ENCODE results near the gene GAN. TPM values are rescaled to one million over a fixed set of nuclear protein-coding genes. Genes with fewer than 3 reads are reported as not detected.
A peak's percentile ranks its signal among the peaks of the same experiment; 100 is the strongest.

Gene GAN
- total RNA-seq, 1 donor from 2014 or later = 20.9 TPM

- Histone ChIP-seq H3K36me3 (ENCODE audit: insufficient read depth, low read length) (no peaks in the 10 kb centered on the region), H2AFZ (ENCODE audit: low read depth, low read length) (no peak overlapping the region), H4K20me1 (ENCODE audit: insufficient read depth, low read length) (peaks cover 55% of the 10 kb centered on the region), H3K9ac (ENCODE audit: low read length) (no peak overlapping the region), H3K4me1 (ENCODE audit: insufficient read depth, low read length) (peaks cover 20% of the 10 kb centered on the region), H3K27ac (ENCODE audit: low read depth, low read length) (no peak overlapping the region), H3K4me3 (ENCODE audit: insufficient read depth, low read depth, low read length) (no peak overlapping the region), H3K9me3 (ENCODE audit: insufficient read depth, low read depth, low read length) (no peaks in the 10 kb centered on the region), H3K27me3 (ENCODE audit: insufficient read depth, low read length) (no peaks in the 10 kb centered on the region), H3K79me2 (ENCODE audit: insufficient read depth, low read length) (peaks cover 87% of the 10 kb centered on the region), H3K4me2 (ENCODE audit: low read length) (no peak overlapping the region)
- H3K4me1 Mint-ChIP-seq (ENCODE audit: low read depth, unreplicated experiment) = peaks cover 39% of the 10 kb centered on the region
- no peaks in the 10 kb centered on the region for H3K27me3 Mint-ChIP-seq (ENCODE audit: low read depth, unreplicated experiment)
- no peak for DNase-seq (ENCODE audit: low read depth)
- H3K9me3 Mint-ChIP-seq (ENCODE audit: unreplicated experiment) = no peaks in the 10 kb centered on the region
- peaks cover 7% of the 10 kb centered on the region for H3K36me3 Mint-ChIP-seq (ENCODE audit: low read depth, unreplicated experiment)
- H3K27ac Mint-ChIP-seq (ENCODE audit: unreplicated experiment) = peak overlapping the region; percentile 88
- H3K4me3 Mint-ChIP-seq (ENCODE audit: unreplicated experiment) = no peak overlapping the region
- TF ChIP-seq, protein P1, sequence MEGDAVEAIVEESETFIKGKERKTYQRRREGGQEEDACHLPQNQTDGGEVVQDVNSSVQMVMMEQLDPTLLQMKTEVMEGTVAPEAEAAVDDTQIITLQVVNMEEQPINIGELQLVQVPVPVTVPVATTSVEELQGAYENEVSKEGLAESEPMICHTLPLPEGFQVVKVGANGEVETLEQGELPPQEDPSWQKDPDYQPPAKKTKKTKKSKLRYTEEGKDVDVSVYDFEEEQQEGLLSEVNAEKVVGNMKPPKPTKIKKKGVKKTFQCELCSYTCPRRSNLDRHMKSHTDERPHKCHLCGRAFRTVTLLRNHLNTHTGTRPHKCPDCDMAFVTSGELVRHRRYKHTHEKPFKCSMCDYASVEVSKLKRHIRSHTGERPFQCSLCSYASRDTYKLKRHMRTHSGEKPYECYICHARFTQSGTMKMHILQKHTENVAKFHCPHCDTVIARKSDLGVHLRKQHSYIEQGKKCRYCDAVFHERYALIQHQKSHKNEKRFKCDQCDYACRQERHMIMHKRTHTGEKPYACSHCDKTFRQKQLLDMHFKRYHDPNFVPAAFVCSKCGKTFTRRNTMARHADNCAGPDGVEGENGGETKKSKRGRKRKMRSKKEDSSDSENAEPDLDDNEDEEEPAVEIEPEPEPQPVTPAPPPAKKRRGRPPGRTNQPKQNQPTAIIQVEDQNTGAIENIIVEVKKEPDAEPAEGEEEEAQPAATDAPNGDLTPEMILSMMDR (IDR thresholded peaks at IDR 0.05; ENCODE audit: insufficient read depth, low read depth, low read length) = no peak
- TF ChIP-seq EZH2 (IDR thresholded peaks at IDR 0.05; ENCODE audit: insufficient read depth, low read length) = no peak
- FAIRE-seq = no peak
Observed at GRCh38 chr16:81321536-81321935, 6.8 kb downstream of the GAN start.

DNA sequence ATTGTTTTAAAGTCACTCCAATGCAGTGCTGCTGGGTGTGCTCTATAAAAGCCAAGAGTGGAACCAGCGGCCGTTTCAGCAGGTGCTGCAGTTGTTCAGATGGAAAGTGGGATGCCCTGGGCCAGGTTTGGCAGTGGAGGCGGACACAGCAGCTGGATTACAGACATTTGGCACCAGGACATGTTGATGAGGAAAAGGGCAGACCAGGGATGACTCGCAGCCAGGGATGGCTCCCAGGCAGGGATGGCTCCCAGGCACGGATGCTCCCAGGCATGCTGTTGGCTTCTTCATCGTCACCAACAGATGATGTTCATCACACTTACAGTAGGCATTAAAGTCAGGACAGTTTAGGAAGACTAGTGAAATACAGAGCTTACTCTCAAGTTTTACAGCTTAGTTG, 10.0 kb downstream of the GAN start:
- Histone ChIP-seq H3K27me3 (ENCODE audit: insufficient read depth, low read length) (no peaks in the 10 kb centered on the region), H3K79me2 (ENCODE audit: insufficient read depth, low read length) (peaks cover 72% of the 10 kb centered on the region), H4K20me1 (ENCODE audit: insufficient read depth, low read length) (peaks cover 64% of the 10 kb centered on the region), H3K4me3 (ENCODE audit: insufficient read depth, low read depth, low read length) (no peak overlapping the region), H3K9ac (ENCODE audit: low read length) (no peak overlapping the region), H3K4me2 (ENCODE audit: low read length) (no peak overlapping the region), H3K27ac (ENCODE audit: low read depth, low read length) (no peak overlapping the region), H2AFZ (ENCODE audit: low read depth, low read length) (no peak overlapping the region), H3K9me3 (ENCODE audit: insufficient read depth, low read depth, low read length) (no peaks in the 10 kb centered on the region), H3K4me1 (ENCODE audit: insufficient read depth, low read length) (peaks cover 6% of the 10 kb centered on the region), H3K36me3 (ENCODE audit: insufficient read depth, low read length) (no peaks in the 10 kb centered on the region)
- no peaks in the 10 kb centered on the region for H3K27me3 Mint-ChIP-seq (ENCODE audit: low read depth, unreplicated experiment)
- H3K4me3 Mint-ChIP-seq (ENCODE audit: unreplicated experiment) = no peak overlapping the region
- H3K9me3 Mint-ChIP-seq (ENCODE audit: unreplicated experiment) = no peaks in the 10 kb centered on the region
- no peak overlapping the region for H3K27ac Mint-ChIP-seq (ENCODE audit: unreplicated experiment)
- FAIRE-seq (no peak), DNase-seq (ENCODE audit: low read depth) (no peak)
- peaks cover 28% of the 10 kb centered on the region for H3K4me1 Mint-ChIP-seq (ENCODE audit: low read depth, unreplicated experiment)
- TF ChIP-seq, protein P1 (IDR thresholded peaks at IDR 0.05; ENCODE audit: insufficient read depth, low read depth, low read length) = no peak
- no peak for TF ChIP-seq EZH2 (IDR thresholded peaks at IDR 0.05; ENCODE audit: insufficient read depth, low read length)
- peaks cover 7% of the 10 kb centered on the region for H3K36me3 Mint-ChIP-seq (ENCODE audit: low read depth, unreplicated experiment)

DNA sequence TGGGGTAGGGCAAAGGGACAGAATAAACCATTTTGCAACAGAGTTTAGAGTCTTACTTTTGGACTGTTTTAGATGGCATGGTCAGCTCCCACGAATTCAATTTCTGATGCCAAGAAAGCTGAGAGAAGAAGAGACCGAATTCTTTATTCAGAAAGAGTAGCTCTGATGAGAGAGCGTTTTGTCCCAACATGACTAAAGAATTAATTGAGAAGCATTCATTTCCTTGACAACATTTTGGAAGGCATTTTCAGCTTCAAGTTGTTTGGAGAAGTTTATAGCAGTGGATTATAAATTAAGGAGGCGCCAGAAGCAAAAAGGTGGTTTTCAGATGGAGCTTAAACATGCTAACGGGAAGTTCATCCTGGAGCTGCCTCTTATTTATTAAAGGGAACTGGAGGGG, 12.2 kb downstream of the GAN start:
- no peak overlapping the region for H3K4me3 ChIP-seq (ENCODE audit: insufficient read depth, low read depth, low read length)
- peaks cover 51% of the 10 kb centered on the region for H3K79me2 ChIP-seq (ENCODE audit: insufficient read depth, low read length)
- FAIRE-seq (no peak), DNase-seq (ENCODE audit: low read depth) (no peak)
- no peak overlapping the region for H3K9ac ChIP-seq (ENCODE audit: low read length)
- Mint-ChIP-seq H3K27me3 (ENCODE audit: low read depth, unreplicated experiment) (no peaks in the 10 kb centered on the region), H3K36me3 (ENCODE audit: low read depth, unreplicated experiment) (peaks cover 7% of the 10 kb centered on the region), H3K4me3 (ENCODE audit: unreplicated experiment) (no peak overlapping the region), H3K4me1 (ENCODE audit: low read depth, unreplicated experiment) (peaks cover 9% of the 10 kb centered on the region), H3K9me3 (ENCODE audit: unreplicated experiment) (no peaks in the 10 kb centered on the region), H3K27ac (ENCODE audit: unreplicated experiment) (no peak overlapping the region)
- H3K9me3 ChIP-seq (ENCODE audit: insufficient read depth, low read depth, low read length) = no peaks in the 10 kb centered on the region
- H3K36me3 ChIP-seq (ENCODE audit: insufficient read depth, low read length) = no peaks in the 10 kb centered on the region
- no peaks in the 10 kb centered on the region for H3K4me1 ChIP-seq (ENCODE audit: insufficient read depth, low read length)
- no peak overlapping the region for H3K27ac ChIP-seq (ENCODE audit: low read depth, low read length)
- TF ChIP-seq, protein P1 (IDR thresholded peaks at IDR 0.05; ENCODE audit: insufficient read depth, low read depth, low read length) = no peak
- TF ChIP-seq EZH2 (IDR thresholded peaks at IDR 0.05; ENCODE audit: insufficient read depth, low read length) = no peak
- H3K4me2 ChIP-seq (ENCODE audit: low read length) = no peak overlapping the region
- H3K27me3 ChIP-seq (ENCODE audit: insufficient read depth, low read length) = no peaks in the 10 kb centered on the region
- no peak overlapping the region for H2AFZ ChIP-seq (ENCODE audit: low read depth, low read length)
- H4K20me1 ChIP-seq (ENCODE audit: insufficient read depth, low read length) = peaks cover 64% of the 10 kb centered on the region

Data from astrocyte (in vitro differentiated cells and primary cell).